Right hindlimb (tissue), 1 donor: ENCODE results near the gene CPSF3.
A peak's percentile ranks its signal among the peaks of the same experiment; 100 is the strongest.
"Not testable (repeated sequence)": the region's sequence is repeated elsewhere in the genome, so short reads cannot be mapped to it uniquely, and the experiment has no call there.

Experiments used
- DNase-seq: peaks from one replicate; pipeline ENCODE4 v3.0.0-alpha.2; 2018

Gene CPSF3

GRCh38 chr2:9472511-9472910 lies 49.1 kb downstream of the CPSF3 start:
- DNase-seq: no peak

GRCh38 chr2:9473308-9473984 lies 50.0 kb downstream of the CPSF3 start:
- DNase-seq: no peak

- peak; percentile 61 for DNase-seq
Measured at GRCh38 chr2:9473985-9474360, 50.5 kb downstream of the CPSF3 start.

GRCh38 chr2:9474361-9475057 lies 51.1 kb downstream of the CPSF3 start, which contains the start of gene IAH1:
IAH1 (plus strand) TSS chr2:9474551; CDS start chr2:9474567, 16 bp downstream.
- peak; percentile 69 for DNase-seq

- DNase-seq: no peak
Measured at GRCh38 chr2:9477914-9478313, 54.5 kb downstream of the CPSF3 start.

GRCh38 chr2:9478526-9478925 lies 55.1 kb downstream of the CPSF3 start:
- DNase-seq: no peak

- no peak for DNase-seq
Measured at GRCh38 chr2:9480157-9480556, 56.7 kb downstream of the CPSF3 start.

- no peak for DNase-seq
Measured at GRCh38 chr2:9483107-9483506, 59.7 kb downstream of the CPSF3 start.

- no peak for DNase-seq
Measured at GRCh38 chr2:9484533-9484932, 61.1 kb downstream of the CPSF3 start.

GRCh38 chr2:9488583-9489547 lies 65.4 kb downstream of the CPSF3 start:
- no peak for DNase-seq

GRCh38 chr2:9490789-9491188 lies 67.3 kb downstream of the CPSF3 start:
- no peak for DNase-seq

GRCh38 chr2:9492927-9493326 lies 69.5 kb downstream of the CPSF3 start:
- DNase-seq: no peak

GRCh38 chr2:9493478-9493877 lies 70.0 kb downstream of the CPSF3 start:
- DNase-seq: no peak

GRCh38 chr2:9494081-9494480 lies 70.6 kb downstream of the CPSF3 start:
- no peak for DNase-seq

GRCh38 chr2:9497017-9497416 lies 73.6 kb downstream of the CPSF3 start:
- no peak for DNase-seq

- DNase-seq: no peak
Measured at GRCh38 chr2:9498210-9498609, 74.8 kb downstream of the CPSF3 start.

- DNase-seq: no peak
Measured at GRCh38 chr2:9508931-9509330, 85.5 kb downstream of the CPSF3 start.

- DNase-seq: not testable (repeated sequence)
Measured at GRCh38 chr2:9513946-9514345, 90.5 kb downstream of the CPSF3 start.

GRCh38 chr2:9517118-9517782 lies 93.8 kb downstream of the CPSF3 start:
- no peak for DNase-seq

GRCh38 chr2:9518163-9518562 lies 94.7 kb downstream of the CPSF3 start:
- no peak for DNase-seq

GRCh38 chr2:9518780-9519179 lies 95.3 kb downstream of the CPSF3 start:
- no peak for DNase-seq

- no peak for DNase-seq
Measured at GRCh38 chr2:9519250-9519649, 95.8 kb downstream of the CPSF3 start.
